Memory B cell (primary cell): ENCODE measurements around the gene ZNF639.
"Not testable (repeated sequence)": the region's sequence is repeated elsewhere in the genome, so short reads cannot be mapped to it uniquely, and the experiment has no call there.

ENCODE experiments used
- ATAC-seq: fragments of 150-1000 bp; cut with Tn5 transposase; 2 replicates; pipeline ENCODE4 v1.10.0; 2021; ENCODE audit warnings: low read depth, mild to moderate bottlenecking, moderate library complexity
- DNase-seq, 2 donors: peaks; one replicate each; pipeline ENCODE4 v3.0.0; 2022; ENCODE audit warnings: low spot score in 2 of 2
- H3K27ac Mint-ChIP-seq: one replicate; pipeline ENCODE4 v1.8.0; 2022; ENCODE audit warnings: mild to moderate bottlenecking, moderate library complexity, mixed read lengths
- H3K27me3 Mint-ChIP-seq: one replicate; pipeline ENCODE4 v1.8.0; 2022; ENCODE audit warnings: mixed read lengths
- H3K36me3 Mint-ChIP-seq: one replicate; pipeline ENCODE4 v1.8.0; 2022; ENCODE audit warnings: mild to moderate bottlenecking, mixed read lengths
- H3K4me1 Mint-ChIP-seq: one replicate; pipeline ENCODE4 v1.8.0; 2022; ENCODE audit warnings: mixed read lengths
- H3K4me3 Mint-ChIP-seq: one replicate; pipeline ENCODE4 v1.8.0; 2022; ENCODE audit warnings: mild to moderate bottlenecking, moderate library complexity, mixed read lengths
- H3K9me3 Mint-ChIP-seq: one replicate; pipeline ENCODE4 v1.8.0; 2022; ENCODE audit warnings: mixed read lengths

The ZNF639 gene

GRCh38 chr3:179299316-179299715 lies 23.5 kb upstream of the ZNF639 start:
- no peak overlapping the region for H3K4me3 Mint-ChIP-seq
- H3K27ac Mint-ChIP-seq: no peak overlapping the region
- H3K27me3 Mint-ChIP-seq: no peaks in the 10 kb centered on the region
- ATAC-seq (no peak), DNase-seq (no peak)
- H3K9me3 Mint-ChIP-seq: peaks cover 4% of the 10 kb centered on the region
- H3K36me3 Mint-ChIP-seq: peaks cover 1% of the 10 kb centered on the region
- no peaks in the 10 kb centered on the region for H3K4me1 Mint-ChIP-seq

GRCh38 chr3:179299999-179300613 lies 22.7 kb upstream of the ZNF639 start:
- DNase-seq (no peak), ATAC-seq (no peak)
- Mint-ChIP-seq H3K27me3 (no peaks in the 10 kb centered on the region), H3K9me3 (peaks cover 4% of the 10 kb centered on the region), H3K4me1 (peaks cover 2% of the 10 kb centered on the region), H3K4me3 (no peak overlapping the region), H3K27ac (no peak overlapping the region), H3K36me3 (peaks cover 1% of the 10 kb centered on the region)

- H3K27me3 Mint-ChIP-seq: no peaks in the 10 kb centered on the region
- H3K27ac Mint-ChIP-seq: no peak overlapping the region
- peaks cover 1% of the 10 kb centered on the region for H3K36me3 Mint-ChIP-seq
- ATAC-seq: no peak
- H3K4me3 Mint-ChIP-seq: no peak overlapping the region
- peaks cover 3% of the 10 kb centered on the region for H3K9me3 Mint-ChIP-seq
- peaks cover 2% of the 10 kb centered on the region for H3K4me1 Mint-ChIP-seq
- no peak for DNase-seq
These were observed 21.2 kb upstream of the ZNF639 start for GRCh38 chr3:179301645-179302044.

GRCh38 chr3:179302111-179302510 lies 20.7 kb upstream of the ZNF639 start:
- Mint-ChIP-seq H3K4me3 (no peak overlapping the region), H3K4me1 (peaks cover 2% of the 10 kb centered on the region), H3K9me3 (peaks cover 1% of the 10 kb centered on the region), H3K27me3 (no peaks in the 10 kb centered on the region), H3K27ac (no peak overlapping the region), H3K36me3 (no peaks in the 10 kb centered on the region)
- DNase-seq (no peak), ATAC-seq (no peak)

- H3K27me3 Mint-ChIP-seq: no peaks in the 10 kb centered on the region
- no peak overlapping the region for H3K27ac Mint-ChIP-seq
- no peaks in the 10 kb centered on the region for H3K36me3 Mint-ChIP-seq
- ATAC-seq (no peak), DNase-seq (no peak)
- H3K9me3 Mint-ChIP-seq: peaks cover under 1% of the 10 kb centered on the region
- H3K4me1 Mint-ChIP-seq: peaks cover 2% of the 10 kb centered on the region
- no peak overlapping the region for H3K4me3 Mint-ChIP-seq
These were observed 18.2 kb upstream of the ZNF639 start for GRCh38 chr3:179304605-179305004.

- not testable (repeated sequence) for H3K4me3 Mint-ChIP-seq, H3K27ac Mint-ChIP-seq, ATAC-seq, H3K36me3 Mint-ChIP-seq, H3K4me1 Mint-ChIP-seq, H3K27me3 Mint-ChIP-seq, DNase-seq, H3K9me3 Mint-ChIP-seq
These were observed 15.5 kb upstream of the ZNF639 start for GRCh38 chr3:179307362-179307761.

- peaks cover 2% of the 10 kb centered on the region for H3K4me1 Mint-ChIP-seq
- no peaks in the 10 kb centered on the region for H3K9me3 Mint-ChIP-seq
- H3K27ac Mint-ChIP-seq: no peak overlapping the region
These were observed 14.8 kb upstream of the ZNF639 start for GRCh38 chr3:179308001-179308400.

GRCh38 chr3:179309225-179310078 lies 13.4 kb upstream of the ZNF639 start:
- H3K36me3 Mint-ChIP-seq: no peaks in the 10 kb centered on the region
- ATAC-seq: peak; percentile 90
- H3K9me3 Mint-ChIP-seq: no peaks in the 10 kb centered on the region
- H3K4me3 Mint-ChIP-seq: no peak overlapping the region
- H3K4me1 Mint-ChIP-seq: peaks cover 2% of the 10 kb centered on the region
- no peak for DNase-seq
- H3K27ac Mint-ChIP-seq: no peak overlapping the region
- H3K27me3 Mint-ChIP-seq: no peaks in the 10 kb centered on the region

More at GRCh38 chr3:179308001-179308400, 14.8 kb upstream of the ZNF639 start:
- Mint-ChIP-seq H3K4me3 (no peak overlapping the region), H3K27me3 (no peaks in the 10 kb centered on the region), H3K36me3 (no peaks in the 10 kb centered on the region)
- DNase-seq (no peak), ATAC-seq (no peak)

GRCh38 chr3:179318876-179319275 lies 4.0 kb upstream of the ZNF639 start:
- no peak overlapping the region for H3K4me3 Mint-ChIP-seq
- DNase-seq: no peak
- no peak overlapping the region for H3K27ac Mint-ChIP-seq

GRCh38 chr3:179321668-179322285 lies 1.1 kb upstream of the ZNF639 start:
- no peaks in the 10 kb centered on the region for H3K27me3 Mint-ChIP-seq
- H3K36me3 Mint-ChIP-seq: no peaks in the 10 kb centered on the region
- no peak for DNase-seq
- peak overlapping the region; percentile 92 for H3K4me3 Mint-ChIP-seq
- H3K4me1 Mint-ChIP-seq: peaks cover 23% of the 10 kb centered on the region
- H3K9me3 Mint-ChIP-seq: no peaks in the 10 kb centered on the region
- peak overlapping the region; percentile 95 for H3K27ac Mint-ChIP-seq
- ATAC-seq: no peak

More at GRCh38 chr3:179318876-179319275, 4.0 kb upstream of the ZNF639 start:
- H3K9me3 Mint-ChIP-seq: no peaks in the 10 kb centered on the region
- no peaks in the 10 kb centered on the region for H3K27me3 Mint-ChIP-seq
- ATAC-seq: no peak
- no peaks in the 10 kb centered on the region for H3K36me3 Mint-ChIP-seq
- peaks cover 12% of the 10 kb centered on the region for H3K4me1 Mint-ChIP-seq

- no peaks in the 10 kb centered on the region for H3K36me3 Mint-ChIP-seq
- ATAC-seq: peak; percentile 54
- peak overlapping the region; percentile 89 for H3K4me3 Mint-ChIP-seq
- H3K9me3 Mint-ChIP-seq: no peaks in the 10 kb centered on the region
- peak; percentile 63 to 64 for DNase-seq
- peaks cover 23% of the 10 kb centered on the region for H3K4me1 Mint-ChIP-seq
- peak overlapping the region; percentile 95 for H3K27ac Mint-ChIP-seq
- no peaks in the 10 kb centered on the region for H3K27me3 Mint-ChIP-seq
These were observed 623 bp downstream of the ZNF639 start for GRCh38 chr3:179323197-179324110.

GRCh38 chr3:179324270-179324754 lies 1.5 kb downstream of the ZNF639 start:
- DNase-seq (no peak), ATAC-seq (no peak)
- H3K4me1 Mint-ChIP-seq: peaks cover 23% of the 10 kb centered on the region
- H3K4me3 Mint-ChIP-seq: peak overlapping the region; percentile 89
- no peaks in the 10 kb centered on the region for H3K9me3 Mint-ChIP-seq
- H3K27me3 Mint-ChIP-seq: no peaks in the 10 kb centered on the region
- peaks cover 3% of the 10 kb centered on the region for H3K36me3 Mint-ChIP-seq
- peak overlapping the region; percentile 95 for H3K27ac Mint-ChIP-seq

GRCh38 chr3:179330438-179330837 lies 7.6 kb downstream of the ZNF639 start:
- Mint-ChIP-seq H3K36me3 (peaks cover 25% of the 10 kb centered on the region), H3K27ac (peak overlapping the region; percentile 28), H3K4me1 (peaks cover 2% of the 10 kb centered on the region), H3K9me3 (no peaks in the 10 kb centered on the region), H3K4me3 (no peak overlapping the region), H3K27me3 (no peaks in the 10 kb centered on the region)
- DNase-seq (no peak), ATAC-seq (no peak)
